Measurements from ENCODE around the gene NKTR. TPM values are rescaled to one million over a fixed set of nuclear protein-coding genes. Genes with fewer than 3 reads are reported as not detected.
A peak's percentile ranks its signal among the peaks of the same experiment; 100 is the strongest.

NKTR gene
- total and polyA plus RNA-seq, 4 experiments from 2014 or later, result 8.9 to 269 (median 140) TPM

- peak in 2 of 5 donors; percentile 22 to 25 for DNase-seq
- Mint-ChIP-seq H3K9me3 (peaks cover 0 to 9% (median 4%) of the 10 kb centered on the region in 8 donors), H3K4me3 (peak overlapping the region; percentile 91 to 96 (median 94)), H3K4me1 (peaks cover 36 to 62% (median 48%) of the 10 kb centered on the region in 4 donors), H3K36me3 (peaks cover 22 to 36% of the 10 kb centered on the region in 2 donors), H3K27me3 (no peaks in the 10 kb centered on the region), H3K27ac (peak overlapping the region; percentile 80 to 99 (median 93))
- Histone ChIP-seq H3K4me3 (ENCODE audit: low read length in 2 of 2) (peak overlapping the region; percentile 76 to 88), H3K9me3 (ENCODE audit: control insufficient read depth in 1 of 2, low read length in 2 of 2) (no peaks in the 10 kb centered on the region), H3K27ac (ENCODE audit: low read depth, low read length) (peak overlapping the region; percentile 85), H3K36me3 (ENCODE audit: insufficient read depth, low read length) (peaks cover 4% of the 10 kb centered on the region), H3K4me1 (ENCODE audit: insufficient read depth, low read length) (peaks cover 54% of the 10 kb centered on the region), H3K27me3 (ENCODE audit: insufficient read depth, low read length) (no peaks in the 10 kb centered on the region)
- ChIA-PET POLR2A (ENCODE audit: partially characterized antibody) (interaction anchor here (0.9 to 3.6 kb wide), 10 partner anchors 8 to 155 kb away, joined by 3 to 93 read pairs (median 13); partner anchors contain the start of genes SEC22C, SS18L2, VIPR1 and ZBTB47), CTCF (ENCODE audit: partially characterized antibody) (interaction anchor here (1.0 to 3.9 kb wide), 9 partner anchors 11 to 101 kb away, joined by 3 to 21 read pairs (median 6); partner anchors contain the start of genes SEC22C and SS18L2)
- intact Hi-C loops (cut with micrococcal nuclease), result loop anchor here (5.0 kb wide), 1 partner anchor 640 kb away; the partner anchor contains the start of gene ULK4
Observed at GRCh38 chr3:42601896-42602581, 1.6 kb downstream of the NKTR start.

GRCh38 chr3:42602961-42603360 is 2.5 kb downstream of the NKTR start:
- Mint-ChIP-seq H3K36me3 (peaks cover 27 to 43% of the 10 kb centered on the region in 2 donors), H3K9me3 (peaks cover 0 to 9% (median 4%) of the 10 kb centered on the region in 8 donors), H3K4me3 (peak overlapping the region in 3 of 8 donors; percentile 7 to 22 (median 9)), H3K27ac (peak overlapping the region in 1 of 7 donors; percentile 74), H3K4me1 (peaks cover 42 to 69% (median 55%) of the 10 kb centered on the region in 4 donors), H3K27me3 (no peaks in the 10 kb centered on the region)
- H3K9me3 ChIP-seq (ENCODE audit: control insufficient read depth in 1 of 2, low read length in 2 of 2), result no peaks in the 10 kb centered on the region
- CTCF ChIA-PET (ENCODE audit: partially characterized antibody), result interaction anchor here (1.0 to 3.9 kb wide), 7 partner anchors 10 to 102 kb away, joined by 3 to 21 read pairs (median 5); partner anchors contain the start of gene SEC22C
- no peak overlapping the region for H3K27ac ChIP-seq (ENCODE audit: low read depth, low read length)
- H3K27me3 ChIP-seq (ENCODE audit: insufficient read depth, low read length), result no peaks in the 10 kb centered on the region
- peaks cover 6% of the 10 kb centered on the region for H3K36me3 ChIP-seq (ENCODE audit: insufficient read depth, low read length)
- no peak overlapping the region for H3K4me3 ChIP-seq (ENCODE audit: low read length in 2 of 2)
- POLR2A ChIA-PET (ENCODE audit: partially characterized antibody), result interaction anchor here (0.9 to 3.6 kb wide), 4 partner anchors 12 to 154 kb away, joined by 3 to 93 read pairs (median 16); partner anchors contain the start of gene SS18L2
- intact Hi-C loops (cut with micrococcal nuclease), result loop anchor here (5.0 kb wide), 1 partner anchor 641 kb away; the partner anchor contains the start of gene ULK4
- DNase-seq, result no peak
- H3K4me1 ChIP-seq (ENCODE audit: insufficient read depth, low read length), result peaks cover 58% of the 10 kb centered on the region

GRCh38 chr3:42605546-42606173 is 5.2 kb downstream of the NKTR start:
- H3K36me3 Mint-ChIP-seq, result peaks cover 37 to 53% of the 10 kb centered on the region in 2 donors
- H3K27ac Mint-ChIP-seq, result peak overlapping the region in 5 of 7 donors; percentile 11 to 68 (median 25)
- ChIA-PET POLR2A (ENCODE audit: partially characterized antibody) (interaction anchor here (1.3 to 1.6 kb wide), 2 partner anchors 11 to 40 kb away, joined by 3 to 4 read pairs; no protein-coding TSS in a partner anchor), CTCF (ENCODE audit: partially characterized antibody) (interaction anchor here (1.3 kb wide), 2 partner anchors 24 to 104 kb away, joined by 3 read pairs; no protein-coding TSS in a partner anchor)
- no peaks in the 10 kb centered on the region for H3K27me3 Mint-ChIP-seq
- Histone ChIP-seq H3K9me3 (ENCODE audit: control insufficient read depth in 1 of 2, low read length in 2 of 2) (no peaks in the 10 kb centered on the region), H3K4me1 (ENCODE audit: insufficient read depth, low read length) (peaks cover 70% of the 10 kb centered on the region), H3K36me3 (ENCODE audit: insufficient read depth, low read length) (peaks cover 6% of the 10 kb centered on the region), H3K27me3 (ENCODE audit: insufficient read depth, low read length) (no peaks in the 10 kb centered on the region), H3K27ac (ENCODE audit: low read depth, low read length) (no peak overlapping the region), H3K4me3 (ENCODE audit: low read length in 2 of 2) (no peak overlapping the region)
- H3K9me3 Mint-ChIP-seq, result peaks cover 0 to 9% (median 4%) of the 10 kb centered on the region in 8 donors
- peaks cover 46 to 77% (median 61%) of the 10 kb centered on the region in 4 donors for H3K4me1 Mint-ChIP-seq
- DNase-seq, result no peak
- peak overlapping the region in 3 of 8 donors; percentile 23 to 61 (median 26) for H3K4me3 Mint-ChIP-seq
- intact Hi-C loops (cut with micrococcal nuclease), result no loop called here

GRCh38 chr3:42608581-42608980 is 8.1 kb downstream of the NKTR start:
- Mint-ChIP-seq H3K9me3 (peaks cover 0 to 9% (median 4%) of the 10 kb centered on the region in 8 donors), H3K4me1 (peaks cover 54 to 86% (median 73%) of the 10 kb centered on the region in 4 donors), H3K4me3 (peak overlapping the region in 3 of 8 donors; percentile 7 to 17 (median 12)), H3K27me3 (no peaks in the 10 kb centered on the region), H3K27ac (peak overlapping the region in 5 of 7 donors; percentile 10 to 86 (median 52)), H3K36me3 (peaks cover 33 to 50% of the 10 kb centered on the region in 2 donors)
- Histone ChIP-seq H3K4me3 (ENCODE audit: low read length in 2 of 2) (no peak overlapping the region), H3K27ac (ENCODE audit: low read depth, low read length) (no peak overlapping the region), H3K9me3 (ENCODE audit: control insufficient read depth in 1 of 2, low read length in 2 of 2) (no peaks in the 10 kb centered on the region), H3K4me1 (ENCODE audit: insufficient read depth, low read length) (peaks cover 75% of the 10 kb centered on the region), H3K27me3 (ENCODE audit: insufficient read depth, low read length) (no peaks in the 10 kb centered on the region), H3K36me3 (ENCODE audit: insufficient read depth, low read length) (peaks cover 6% of the 10 kb centered on the region)
- DNase-seq, result no peak
- intact Hi-C loops (cut with micrococcal nuclease), result no loop called here
- POLR2A ChIA-PET (ENCODE audit: partially characterized antibody), result interaction anchor here (1.2 to 3.1 kb wide), 3 partner anchors 7 to 29 kb away, joined by 3 to 20 read pairs (median 9); partner anchors contain the start of genes NKTR and SS18L2
- CTCF ChIA-PET (ENCODE audit: partially characterized antibody), result interaction anchor here (1.1 to 1.5 kb wide), 2 partner anchors 8 to 23 kb away, joined by 3 read pairs; partner anchors contain the start of gene NKTR

- Histone ChIP-seq H3K4me3 (ENCODE audit: low read length in 2 of 2) (no peak overlapping the region), H3K9me3 (ENCODE audit: control insufficient read depth in 1 of 2, low read length in 2 of 2) (no peaks in the 10 kb centered on the region), H3K36me3 (ENCODE audit: insufficient read depth, low read length) (peaks cover 6% of the 10 kb centered on the region), H3K27ac (ENCODE audit: low read depth, low read length) (peak overlapping the region; percentile 43), H3K4me1 (ENCODE audit: insufficient read depth, low read length) (peaks cover 72% of the 10 kb centered on the region), H3K27me3 (ENCODE audit: insufficient read depth, low read length) (no peaks in the 10 kb centered on the region)
- H3K4me3 Mint-ChIP-seq, result peak overlapping the region in 5 of 8 donors; percentile 1 to 55 (median 28)
- intact Hi-C loops (cut with micrococcal nuclease), result loop anchor here (1.0 to 5.0 kb wide), 2 partner anchors 11 to 34 kb away; partner anchors contain the start of gene NKTR
- H3K4me1 Mint-ChIP-seq, result peaks cover 43 to 78% (median 66%) of the 10 kb centered on the region in 4 donors
- H3K36me3 Mint-ChIP-seq, result peaks cover 23 to 46% of the 10 kb centered on the region in 2 donors
- DNase-seq, result peak in 3 of 5 donors; percentile 20 to 24 (median 23)
- H3K27ac Mint-ChIP-seq, result peak overlapping the region; percentile 1 to 90 (median 78)
- H3K9me3 Mint-ChIP-seq, result no peaks in the 10 kb centered on the region
- no peaks in the 10 kb centered on the region for H3K27me3 Mint-ChIP-seq
- ChIA-PET CTCF (ENCODE audit: partially characterized antibody) (interaction anchor here (1.0 to 1.1 kb wide), 3 partner anchors 29 to 64 kb away, joined by 3 read pairs; no protein-coding TSS in a partner anchor), POLR2A (ENCODE audit: partially characterized antibody) (interaction anchor here (0.9 to 3.1 kb wide), 4 partner anchors 10 to 30 kb away, joined by 3 to 20 read pairs (median 4); partner anchors contain the start of genes NKTR, SEC22C and SS18L2)
Observed at GRCh38 chr3:42610976-42611375, 10.5 kb downstream of the NKTR start.

- H3K4me3 Mint-ChIP-seq, result peak overlapping the region in 3 of 8 donors; percentile 1 to 41 (median 20)
- H3K36me3 Mint-ChIP-seq, result peaks cover 24 to 46% of the 10 kb centered on the region in 2 donors
- Histone ChIP-seq H3K9me3 (ENCODE audit: control insufficient read depth in 1 of 2, low read length in 2 of 2) (no peaks in the 10 kb centered on the region), H3K4me3 (ENCODE audit: low read length in 2 of 2) (no peak overlapping the region), H3K27me3 (ENCODE audit: insufficient read depth, low read length) (no peaks in the 10 kb centered on the region), H3K4me1 (ENCODE audit: insufficient read depth, low read length) (peaks cover 62% of the 10 kb centered on the region), H3K36me3 (ENCODE audit: insufficient read depth, low read length) (peaks cover under 1% of the 10 kb centered on the region), H3K27ac (ENCODE audit: low read depth, low read length) (no peak overlapping the region)
- DNase-seq, result no peak
- no peaks in the 10 kb centered on the region for H3K9me3 Mint-ChIP-seq
- POLR2A ChIA-PET (ENCODE audit: partially characterized antibody), result interaction anchor here (2.1 to 2.8 kb wide), 2 partner anchors 12 to 31 kb away, joined by 8 to 12 read pairs; partner anchors contain the start of genes NKTR and SEC22C
- peak overlapping the region in 5 of 7 donors; percentile 29 to 80 (median 48) for H3K27ac Mint-ChIP-seq
- H3K4me1 Mint-ChIP-seq, result peaks cover 44 to 79% (median 62%) of the 10 kb centered on the region in 4 donors
- intact Hi-C loops (cut with micrococcal nuclease), result loop anchor here (5.0 kb wide), 1 partner anchor 35 kb away; no protein-coding TSS in a partner anchor
- H3K27me3 Mint-ChIP-seq, result no peaks in the 10 kb centered on the region
- CTCF ChIA-PET (ENCODE audit: partially characterized antibody), result interaction anchor here (0.7 to 2.3 kb wide), 11 partner anchors 8 to 40 kb away, joined by 3 to 20 read pairs (median 5); partner anchors contain the start of gene SEC22C
Observed at GRCh38 chr3:42612217-42612616, 11.7 kb downstream of the NKTR start.
